ENCODE results near the gene RTL5.

- TF ChIP-seq CTCF (IDR thresholded peaks at IDR 0.05; ENCODE audit: low read depth, low read length) (no peak), MAX (IDR thresholded peaks at IDR 0.05; ENCODE audit: low read depth, low read length) (no peak), POLR2A (IDR thresholded peaks at IDR 0.05; ENCODE audit: extremely low read depth, insufficient read length) (no peak)
Observed at GRCh38 chrX:72094894-72095293, 36.8 kb downstream of the RTL5 start.

All from NB4 (cell line).